ENCODE results near the gene PDLIM4.

PDLIM4 gene

GRCh38 chr5:132308701-132309100 is 51.2 kb downstream of the PDLIM4 start:
- Histone ChIP-seq H3K79me2 (ENCODE audit: control insufficient read depth, low read length) (no peaks in the 10 kb centered on the region), H3K36me3 (ENCODE audit: control insufficient read depth, low read length) (no peaks in the 10 kb centered on the region), H3K27me3 (ENCODE audit: control insufficient read depth, low read length) (0 out of 2 replicates have a peak, but pooled peaks cover 3% of the 10 kb centered on the region), H3K27ac (ENCODE audit: low read depth, low read length) (no peak overlapping the region), H3K4me3 (ENCODE audit: low read length) (no peak overlapping the region), H3F3A (ENCODE audit: control insufficient read depth, insufficient read depth) (no peaks in the 10 kb centered on the region), H3K9me2 (replicated peaks; ENCODE audit: control insufficient read depth, low read length) (no peaks in the 10 kb centered on the region), H3K4me2 (ENCODE audit: low read length) (no peak overlapping the region), H4K20me1 (ENCODE audit: control insufficient read depth, insufficient read depth, low read depth, low read length) (no peaks in the 10 kb centered on the region), H3K9me3 (ENCODE audit: control insufficient read depth, insufficient read depth, low read length) (no peaks in the 10 kb centered on the region), H3K4me1 (ENCODE audit: control insufficient read depth, low read length) (no peaks in the 10 kb centered on the region)
- TF ChIP-seq CTCF (IDR thresholded peaks at IDR 0.05; ENCODE audit: low read depth, low read length, poor library complexity, severe bottlenecking) (no peak), EZH2phosphoT487 (IDR thresholded peaks at IDR 0.05; ENCODE audit: borderline replicate concordance, low read length) (no peak)

- Histone ChIP-seq H3K9me2 (replicated peaks; ENCODE audit: control insufficient read depth, low read length) (no peaks in the 10 kb centered on the region), H3K79me2 (ENCODE audit: control insufficient read depth, low read length) (no peaks in the 10 kb centered on the region), H3K4me2 (ENCODE audit: low read length) (no peak overlapping the region), H3K36me3 (ENCODE audit: control insufficient read depth, low read length) (no peaks in the 10 kb centered on the region), H3F3A (ENCODE audit: control insufficient read depth, insufficient read depth) (no peaks in the 10 kb centered on the region), H3K27ac (ENCODE audit: low read depth, low read length) (no peak overlapping the region), H3K4me3 (ENCODE audit: low read length) (no peak overlapping the region), H3K4me1 (ENCODE audit: control insufficient read depth, low read length) (no peaks in the 10 kb centered on the region), H3K27me3 (ENCODE audit: control insufficient read depth, low read length) (0 out of 2 replicates have a peak, but pooled peaks cover 3% of the 10 kb centered on the region), H3K9me3 (ENCODE audit: control insufficient read depth, insufficient read depth, low read length) (no peaks in the 10 kb centered on the region), H4K20me1 (ENCODE audit: control insufficient read depth, insufficient read depth, low read depth, low read length) (no peaks in the 10 kb centered on the region)
- TF ChIP-seq CTCF (IDR thresholded peaks at IDR 0.05; ENCODE audit: low read depth, low read length, poor library complexity, severe bottlenecking) (no peak), EZH2phosphoT487 (IDR thresholded peaks at IDR 0.05; ENCODE audit: borderline replicate concordance, low read length) (no peak)
These were observed 52.2 kb downstream of the PDLIM4 start for GRCh38 chr5:132309679-132310078.

- Histone ChIP-seq H3K4me1 (ENCODE audit: control insufficient read depth, low read length) (no peaks in the 10 kb centered on the region), H4K20me1 (ENCODE audit: control insufficient read depth, insufficient read depth, low read depth, low read length) (no peaks in the 10 kb centered on the region), H3K4me3 (ENCODE audit: low read length) (no peak overlapping the region), H3K27ac (ENCODE audit: low read depth, low read length) (no peak overlapping the region), H3K36me3 (ENCODE audit: control insufficient read depth, low read length) (no peaks in the 10 kb centered on the region), H3K79me2 (ENCODE audit: control insufficient read depth, low read length) (no peaks in the 10 kb centered on the region), H3K9me2 (replicated peaks; ENCODE audit: control insufficient read depth, low read length) (no peaks in the 10 kb centered on the region), H3K9me3 (ENCODE audit: control insufficient read depth, insufficient read depth, low read length) (no peaks in the 10 kb centered on the region), H3K4me2 (ENCODE audit: low read length) (no peak overlapping the region), H3F3A (ENCODE audit: control insufficient read depth, insufficient read depth) (no peaks in the 10 kb centered on the region), H3K27me3 (ENCODE audit: control insufficient read depth, low read length) (0 out of 2 replicates have a peak, but pooled peaks cover under 1% of the 10 kb centered on the region)
- no peak for TF ChIP-seq EZH2phosphoT487 (IDR thresholded peaks at IDR 0.05; ENCODE audit: borderline replicate concordance, low read length)
- no peak for TF ChIP-seq CTCF (IDR thresholded peaks at IDR 0.05; ENCODE audit: low read depth, low read length, poor library complexity, severe bottlenecking)
These were observed 52.8 kb downstream of the PDLIM4 start for GRCh38 chr5:132310141-132310834.
